B cell (primary cell): ENCODE data around the gene ANAPC5.

ENCODE experiments used
- CTCF ChIP-seq: fragments of 200-600 bp; IDR thresholded peaks from one replicate; pipeline ENCODE4 v1.8.0; 2022; ENCODE audit warnings: antibody characterized with exemption, mild to moderate bottlenecking
- EZH2 ChIP-seq: IDR thresholded peaks from 2 replicates; pipeline ENCODE4 v1.6.1; 2012; ENCODE audit warnings: borderline replicate concordance, low read depth, mild to moderate bottlenecking, moderate library complexity, low read length; ENCODE audit not compliant: insufficient read depth, poor library complexity, severe bottlenecking

DNA sequence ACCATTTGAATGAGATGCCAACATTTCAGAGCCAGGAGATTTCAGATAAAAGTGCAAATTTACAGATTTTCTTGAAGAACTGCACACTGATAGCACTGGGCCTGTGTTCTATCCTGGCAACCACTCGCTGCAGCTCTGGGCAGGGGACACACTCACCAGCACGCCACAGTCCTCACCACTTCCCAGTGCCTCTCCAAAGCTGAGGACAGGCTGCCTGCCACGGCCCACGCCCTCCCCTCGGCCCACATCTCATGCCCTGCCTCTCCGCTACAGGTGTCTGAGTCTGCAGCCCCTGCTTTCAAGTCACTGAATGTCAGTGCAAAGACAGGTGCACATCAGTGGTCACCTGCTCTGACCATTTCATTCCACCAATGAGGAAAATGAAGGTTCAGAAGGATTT lies 68.4 kb downstream of the ANAPC5 start:
- TF ChIP-seq EZH2: no peak
- no peak for TF ChIP-seq CTCF
